Adrenal gland (tissue), 12 donors: ENCODE data around the gene SLC13A3. TPM values are rescaled to one million over a fixed set of nuclear protein-coding genes. Genes with fewer than 3 reads are reported as not detected.

Experiments
- polyA plus RNA-seq, 3 donors: library from polyadenylated mRNA; stranded (reverse); fragments of 200-250 nt in 2 of 3; fragments of 350-450 nt in 1 of 3; fragmentation: Illumina TruSeq in 1 of 3; extraction: RNeasy Lipid Tissue Mini Kit (QIAGEN cat#74804) in 1 of 3; gene quantifications; one replicate each; pipeline ENCODE4 v1.2.3, GENCODE V29; 2013 to 2014
- total RNA-seq, 9 donors: library from RNA; depleted of rRNA in 4 of 9; stranded (reverse); fragments of >200 nt in 4 of 9; fragments of 120-200 nt in 1 of 9; fragmentation: NEBNext Ultra II Directional in 1 of 9; extraction: Animal tissue kit (Norgen Biotek cat#: 25700) in 1 of 9; gene quantifications; one replicate each; pipeline versions ENCODE4 v1.1.0 to v1.2.4, GENCODE V29; 2013 to 2023
- donor health status: healthy with polysubstance abuse.
- donor health status: Bipolar disorder and iron deficiency.
- donor health status: DM: yes; HTN: yes; CAD: no.
- donor health status: DM: no; HTN: no; CAD: no.
- donor health status: DM: no; HTN: no; CAD: no.
- donor health status: DM: yes; HTN: yes; CAD: no.

Gene SLC13A3
- total and polyA plus RNA-seq, 12 donors, result 1.5 to 11.2 (median 3.9) TPM

Other genes starting within 250 kb of the SLC13A3 start
- gene ELMO2, start 244.8 kb downstream of the SLC13A3 start, total RNA-seq, result 10 to 100 TPM; 42.4 to 69.0 (median 52.6) TPM
- gene ELMO2, start 244.8 kb downstream of the SLC13A3 start, polyA plus RNA-seq, result 10 to 100 TPM; 36.2 to 55.1 (median 38.3) TPM
- 10 to 100 TPM in 3 of 9 donors, 1 to 10 TPM in 6; 1.0 to 22.2 (median 6.9) TPM for gene ZNF334, start 137.9 kb downstream of the SLC13A3 start, total RNA-seq
- gene ZNF334, start 137.9 kb downstream of the SLC13A3 start, polyA plus RNA-seq, result 10 to 100 TPM in 2 of 3 donors, 1 to 10 TPM in 1; 7.2 to 19.1 (median 14.7) TPM
- under 1 TPM in 1 of 9 donors, not detected in 8; 0.17 TPM for gene OCSTAMP, start 100.8 kb downstream of the SLC13A3 start, total RNA-seq
- under 1 TPM in 1 of 3 donors, not detected in 2; 0.16 TPM for gene OCSTAMP, start 100.8 kb downstream of the SLC13A3 start, polyA plus RNA-seq
- 10 to 100 TPM in 8 of 9 donors, 1 to 10 TPM in 1; 9.7 to 35.0 (median 18.4) TPM for gene TP53RK, start 38.0 kb upstream of the SLC13A3 start, total RNA-seq
- 10 to 100 TPM in 1 of 3 donors, 1 to 10 TPM in 2; 8.9 to 19.8 (median 9.2) TPM for gene TP53RK, start 38.0 kb upstream of the SLC13A3 start, polyA plus RNA-seq
- 10 to 100 TPM in 8 of 9 donors, 1 to 10 TPM in 1; 8.5 to 27.3 (median 15.3) TPM for gene SLC2A10, start 58.2 kb upstream of the SLC13A3 start, total RNA-seq
- 10 to 100 TPM in 2 of 3 donors, 1 to 10 TPM in 1; 7.2 to 11.8 (median 10.5) TPM for gene SLC2A10, start 58.2 kb upstream of the SLC13A3 start, polyA plus RNA-seq
- 1 to 10 TPM in 6 of 9 donors, under 1 TPM in 3; 0.54 to 2.1 (median 1.2) TPM for gene EYA2, start 243.4 kb upstream of the SLC13A3 start, total RNA-seq
- gene EYA2, start 243.4 kb upstream of the SLC13A3 start, polyA plus RNA-seq, result 1 to 10 TPM; 1.0 to 2.2 (median 2.0) TPM